NK-92 (cell line): ENCODE data around the gene SP5.
"Not testable (repeated sequence)": the region's sequence is repeated elsewhere in the genome, so short reads cannot be mapped to it uniquely, and the experiment has no call there.

Source experiments
- DNase-seq: peaks from one replicate; lab custom pipeline; 2025; ENCODE audit not compliant: unreplicated experiment; lab: John Stamatoyannopoulos, UW

The SP5 gene

GRCh38 chr2:170715062-170715931 lies at the start of gene SP5:
SP5 (plus strand) TSS chr2:170715337; CDS start chr2:170715513, 176 bp downstream.
- DNase-seq: no peak

- no peak for DNase-seq
These were observed 49.4 kb upstream of the SP5 start for GRCh38 chr2:170665743-170666142.

- DNase-seq: no peak
These were observed 45.2 kb upstream of the SP5 start for GRCh38 chr2:170669909-170670308.

DNA sequence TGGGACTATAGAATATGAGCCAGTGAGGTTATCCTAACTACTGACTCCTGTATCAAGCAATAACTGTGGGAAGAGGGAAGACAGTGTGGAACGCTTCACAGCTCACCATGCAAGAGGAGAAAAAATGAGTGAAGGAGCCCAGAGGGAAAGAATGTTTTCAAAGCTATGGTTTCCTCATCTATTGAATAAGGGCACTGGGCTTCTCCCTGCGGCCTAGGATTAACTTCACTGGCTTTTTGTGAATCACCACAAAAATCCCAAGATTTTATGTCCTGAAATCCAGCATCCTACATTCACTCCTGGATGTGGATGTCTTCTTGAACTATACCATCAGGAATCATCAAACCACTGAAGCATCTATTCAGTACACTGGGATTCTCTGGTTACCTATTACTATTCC lies 44.5 kb upstream of the SP5 start:
- no peak for DNase-seq

- DNase-seq: no peak
These were observed 44.1 kb upstream of the SP5 start for GRCh38 chr2:170671079-170671478.

GRCh38 chr2:170674282-170674681 lies 40.9 kb upstream of the SP5 start:
- not testable (repeated sequence) for DNase-seq

DNA sequence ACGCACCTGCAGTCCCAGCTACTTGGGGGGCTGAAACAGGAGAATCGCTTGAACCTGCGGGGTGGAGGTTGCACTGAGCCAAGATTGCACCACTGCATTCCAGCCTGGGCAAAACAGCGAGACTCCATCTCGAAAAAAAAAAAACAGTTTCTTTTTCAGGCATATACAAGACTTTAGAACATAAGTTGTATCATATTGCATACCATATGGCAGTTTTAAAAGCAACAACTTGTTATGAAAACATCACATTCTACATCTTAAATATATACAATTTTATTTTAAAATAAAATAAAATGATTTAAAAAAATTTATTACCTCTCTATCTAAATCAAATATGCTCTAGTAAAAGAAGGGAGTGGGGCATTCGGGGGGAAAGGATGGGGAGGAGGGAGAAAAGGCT lies 39.4 kb upstream of the SP5 start:
- DNase-seq: no peak

DNA sequence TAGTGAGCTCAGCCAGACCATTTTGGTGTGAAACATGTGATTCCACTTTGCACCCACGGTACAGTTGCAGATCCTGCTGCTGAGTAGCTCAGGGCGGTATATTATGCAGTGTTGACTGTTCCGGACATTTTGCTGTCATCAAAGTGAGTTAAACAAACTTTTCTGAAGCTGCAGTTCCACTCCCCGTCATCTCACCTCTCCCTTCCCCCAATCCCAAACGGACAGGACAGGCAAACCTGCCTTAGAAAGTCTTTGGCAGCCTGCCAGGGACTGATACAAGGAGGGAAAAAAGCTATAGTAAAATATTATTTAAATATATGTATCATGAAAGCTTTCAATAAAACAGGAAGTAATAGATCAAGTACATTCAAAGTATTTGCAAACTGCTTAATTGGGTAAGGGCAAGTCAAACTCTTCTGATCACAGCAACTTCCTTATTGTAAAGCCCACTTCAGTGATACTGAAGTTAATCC lies 35.5 kb upstream of the SP5 start:
- no peak for DNase-seq

GRCh38 chr2:170680172-170680941 lies 34.8 kb upstream of the SP5 start:
- no peak for DNase-seq

GRCh38 chr2:170681311-170681710 lies 33.8 kb upstream of the SP5 start:
- DNase-seq: no peak

DNA sequence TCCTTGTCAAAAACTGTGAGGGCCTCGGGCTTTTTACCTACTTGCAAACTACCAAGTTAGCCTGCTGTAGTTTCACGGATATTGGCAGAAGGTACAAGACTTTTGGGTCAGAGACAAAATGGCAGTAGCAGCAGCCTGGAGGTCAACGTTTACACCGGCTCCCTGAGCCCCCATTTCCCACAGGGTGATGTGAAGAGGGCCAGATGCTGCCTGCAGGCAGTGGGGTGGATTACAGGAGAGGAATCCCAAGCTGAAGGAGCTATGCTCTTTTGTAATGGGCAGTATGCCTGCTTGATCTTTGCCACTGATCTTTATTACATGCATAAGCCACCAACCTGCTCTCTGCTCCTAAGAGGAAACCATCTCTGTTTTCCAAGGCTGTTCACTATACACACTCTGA lies 29.5 kb upstream of the SP5 start:
- no peak for DNase-seq

- DNase-seq: no peak
These were observed 25.7 kb upstream of the SP5 start for GRCh38 chr2:170689481-170689880.

- no peak for DNase-seq
These were observed 24.5 kb upstream of the SP5 start for GRCh38 chr2:170690640-170691039.

GRCh38 chr2:170694316-170694715 lies 20.8 kb upstream of the SP5 start:
- no peak for DNase-seq

DNA sequence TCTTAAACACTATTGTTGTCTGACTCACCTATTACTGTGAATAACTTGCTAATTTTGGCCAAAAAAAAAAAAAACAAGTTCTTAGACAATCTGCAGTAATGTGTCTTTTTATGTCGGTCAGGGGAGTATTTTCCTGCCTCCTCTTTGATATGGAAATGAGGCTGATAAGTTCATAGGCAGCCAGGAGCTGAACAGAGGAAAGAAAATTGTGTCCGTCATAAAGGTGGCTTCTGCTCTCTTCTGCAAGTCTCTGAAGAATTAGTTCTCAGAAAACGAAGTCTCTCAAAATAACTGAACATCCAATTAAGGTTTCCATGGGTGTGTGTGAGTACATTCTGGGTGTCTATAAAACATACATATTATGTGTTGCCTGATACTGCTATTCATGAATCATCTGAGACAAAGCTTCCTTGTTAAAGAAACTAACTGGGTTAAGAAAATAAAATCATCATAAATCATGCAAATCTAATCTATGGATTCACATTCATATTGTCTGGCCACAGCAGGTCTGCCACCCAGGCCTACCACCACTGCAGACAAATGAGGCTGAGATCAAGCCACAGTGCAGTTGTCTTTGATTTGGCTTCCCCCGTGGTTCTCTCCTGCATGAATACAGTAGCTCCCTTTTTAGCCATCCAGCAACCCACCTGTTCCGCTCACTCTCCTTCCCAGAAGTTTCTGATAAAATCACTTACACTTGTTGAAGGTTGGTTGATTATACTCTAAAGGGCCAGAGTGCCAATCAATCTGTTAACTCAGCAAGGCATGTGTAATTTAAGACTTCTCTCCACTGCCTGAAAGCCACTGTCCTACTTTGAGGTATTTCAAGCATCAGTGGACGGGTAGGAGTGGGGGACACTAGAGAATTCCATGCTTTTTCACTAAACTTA lies 19.4 kb upstream of the SP5 start:
- DNase-seq: no peak

DNA sequence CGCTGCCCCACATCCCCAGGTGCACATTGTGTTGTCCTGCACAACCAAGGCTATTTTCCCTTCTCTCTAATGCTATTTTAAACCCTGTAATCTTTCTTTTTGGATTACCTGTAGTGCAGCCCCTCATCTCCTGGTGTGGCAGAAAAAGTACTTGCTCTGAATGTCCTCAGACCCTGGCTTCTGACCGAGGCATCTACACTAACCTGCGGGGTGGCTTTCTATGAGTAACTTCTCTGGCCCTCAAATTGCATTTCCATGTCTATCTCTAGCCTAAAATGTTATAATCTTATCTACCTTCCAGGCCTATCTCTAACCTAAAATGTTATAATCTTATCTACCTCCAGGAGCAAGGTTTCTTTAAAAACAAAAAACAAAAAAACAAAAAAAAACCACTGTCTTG lies 18.2 kb upstream of the SP5 start:
- no peak for DNase-seq

DNA sequence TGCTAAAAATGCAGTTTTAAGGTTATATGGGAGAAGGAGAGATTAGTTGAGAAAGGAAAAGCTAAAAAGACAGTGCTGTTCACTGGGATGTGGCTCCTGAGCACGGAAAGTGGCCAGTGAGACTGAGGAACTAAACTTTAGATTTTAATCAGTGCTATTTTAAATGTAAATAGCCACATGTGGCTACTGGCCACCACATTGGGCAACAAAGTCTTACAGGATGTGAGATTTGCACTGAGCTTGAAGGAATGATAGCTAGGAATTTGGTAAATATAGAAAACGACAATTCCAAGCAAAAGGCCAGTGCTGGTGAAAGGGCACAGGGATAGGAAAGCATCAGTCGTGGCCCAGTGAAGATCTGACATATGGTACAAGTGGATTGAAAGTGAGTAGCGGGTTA lies 14.1 kb upstream of the SP5 start:
- no peak for DNase-seq

GRCh38 chr2:170703776-170704476 lies 11.2 kb upstream of the SP5 start:
- DNase-seq: no peak

GRCh38 chr2:170707821-170708795 lies 7.0 kb upstream of the SP5 start:
- DNase-seq: no peak
